HG03159 (cell line): ENCODE measurements around the gene SULT4A1.

Source experiments
- ATAC-seq: cut with Tn5 transposase; IDR thresholded peaks from one replicate; pipeline ENCODE4 v1.9.1; 2021; ENCODE audit warnings: mild to moderate bottlenecking, moderate library complexity; ENCODE audit not compliant: unreplicated experiment

SULT4A1 gene

DNA sequence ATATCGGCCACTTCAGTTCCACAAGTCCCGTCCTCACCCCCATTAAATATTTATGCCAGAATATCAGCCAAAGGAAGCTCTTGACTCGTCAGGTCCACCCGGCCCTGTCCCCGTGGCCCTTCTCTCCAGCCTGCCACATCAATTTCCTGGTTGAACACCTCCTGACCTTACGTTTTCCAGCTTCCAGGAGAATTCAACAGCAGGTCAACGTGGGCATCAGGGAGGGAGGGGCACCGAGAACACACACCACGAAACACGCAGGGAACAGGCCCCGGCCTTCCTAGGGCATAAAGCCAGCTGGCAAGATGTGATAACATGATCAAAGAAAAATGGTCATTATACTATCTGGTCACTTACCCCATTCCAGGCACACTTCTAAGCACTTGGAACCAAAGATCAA, 15.3 kb downstream of the SULT4A1 start:
- no peak for ATAC-seq

DNA sequence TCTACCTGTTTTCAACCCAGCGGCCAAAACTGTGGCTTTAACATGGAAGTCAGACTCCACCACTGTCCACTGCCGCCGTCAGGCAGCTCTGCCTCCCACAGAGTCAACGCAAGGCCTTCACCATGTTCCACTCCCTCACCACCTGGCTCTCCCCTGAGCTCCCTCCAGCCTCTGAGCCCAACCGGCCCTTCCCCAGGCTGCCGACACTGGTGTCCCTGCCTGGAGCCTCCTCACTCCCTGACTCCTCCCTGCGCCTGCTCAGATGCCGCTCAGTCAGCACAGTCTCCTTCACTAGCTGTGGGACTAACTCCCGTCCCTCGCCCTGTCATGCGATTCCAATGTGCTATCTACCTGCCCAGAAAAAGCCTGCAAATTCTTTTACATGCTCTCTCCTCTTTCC, 16.3 kb downstream of the SULT4A1 start:
- ATAC-seq = no peak

DNA sequence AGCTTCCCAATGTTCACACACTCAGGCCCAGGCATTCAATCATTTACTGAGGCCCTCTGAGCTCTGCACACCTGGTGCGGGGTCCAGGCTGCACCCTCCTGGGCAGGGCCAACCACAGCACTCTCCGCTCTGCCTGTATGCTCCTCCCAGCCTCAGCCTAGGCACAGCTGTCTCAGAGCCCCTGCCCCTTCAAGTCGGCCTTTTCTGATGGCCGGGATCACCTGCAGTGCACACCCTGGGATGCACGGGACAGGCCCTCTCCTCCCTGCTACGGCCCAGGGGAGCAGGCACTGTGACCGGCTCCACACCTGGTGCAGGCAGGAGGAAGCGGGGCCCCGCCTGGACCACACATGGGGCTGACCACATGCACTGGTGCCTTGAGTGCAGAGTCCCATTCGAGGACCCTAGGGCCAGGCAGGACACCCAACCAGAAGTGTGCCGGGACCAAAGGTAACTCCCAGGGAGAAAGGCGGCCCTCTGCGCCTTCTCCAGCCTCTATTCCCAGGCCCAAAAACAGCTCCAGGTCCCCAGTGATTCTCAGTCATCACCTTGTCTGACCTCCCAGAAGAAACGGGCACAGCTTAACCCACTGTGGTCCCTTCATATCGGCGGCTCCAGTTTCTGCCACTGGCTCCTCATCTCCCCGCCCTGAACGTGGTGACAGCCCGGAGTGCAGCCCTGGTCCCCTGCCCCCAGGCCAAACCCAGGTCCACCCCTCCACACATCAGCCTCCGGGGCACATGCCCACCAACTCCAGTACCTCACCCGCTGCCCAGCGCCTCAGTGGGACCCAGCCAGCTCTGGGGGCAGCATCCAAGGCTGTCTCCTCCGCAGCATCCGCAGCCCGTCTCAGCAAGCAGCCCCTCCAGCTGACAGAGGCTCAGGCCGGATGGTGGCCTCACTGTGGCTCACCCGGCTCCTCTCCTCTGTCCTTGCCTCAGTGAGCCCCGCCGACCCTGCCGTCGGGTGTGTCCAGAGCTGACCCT, 17.5 kb downstream of the SULT4A1 start:
- no peak for ATAC-seq

DNA sequence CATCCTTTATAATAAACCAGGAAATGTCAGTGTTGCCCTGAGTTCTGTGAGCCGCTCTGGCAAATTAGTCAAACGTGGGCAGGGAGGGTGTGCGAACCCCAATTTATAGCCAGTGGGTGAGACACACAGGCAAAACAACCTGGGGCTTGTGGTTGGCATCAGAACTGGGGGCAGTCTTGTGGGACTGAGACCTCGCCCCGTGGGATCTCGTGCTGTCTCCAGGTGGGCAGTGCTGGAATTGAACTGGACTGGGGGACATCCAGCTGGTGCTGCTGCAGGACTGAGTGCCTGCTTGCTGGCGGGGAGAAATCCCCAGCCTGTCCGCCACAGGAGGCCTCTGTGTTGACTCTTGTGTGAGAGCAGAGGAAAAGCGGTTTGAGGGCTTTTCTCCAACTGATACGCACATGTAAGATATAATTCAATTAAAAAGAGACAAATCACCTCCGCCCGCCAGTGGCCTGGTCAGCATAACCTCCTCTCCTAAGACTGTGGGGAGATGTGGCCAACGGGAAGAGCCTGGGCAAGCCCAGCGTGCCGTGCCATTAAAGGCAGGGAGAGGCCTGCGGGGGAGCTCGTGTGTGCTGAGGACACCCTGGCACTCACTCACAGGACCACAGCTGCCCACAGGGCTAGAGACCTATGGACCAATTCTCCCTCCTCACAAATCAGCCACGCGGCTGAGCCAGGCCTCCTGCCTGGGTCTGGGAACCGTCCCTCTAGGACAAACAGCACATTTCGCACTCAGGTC, 18.4 kb downstream of the SULT4A1 start:
- ATAC-seq = no peak

DNA sequence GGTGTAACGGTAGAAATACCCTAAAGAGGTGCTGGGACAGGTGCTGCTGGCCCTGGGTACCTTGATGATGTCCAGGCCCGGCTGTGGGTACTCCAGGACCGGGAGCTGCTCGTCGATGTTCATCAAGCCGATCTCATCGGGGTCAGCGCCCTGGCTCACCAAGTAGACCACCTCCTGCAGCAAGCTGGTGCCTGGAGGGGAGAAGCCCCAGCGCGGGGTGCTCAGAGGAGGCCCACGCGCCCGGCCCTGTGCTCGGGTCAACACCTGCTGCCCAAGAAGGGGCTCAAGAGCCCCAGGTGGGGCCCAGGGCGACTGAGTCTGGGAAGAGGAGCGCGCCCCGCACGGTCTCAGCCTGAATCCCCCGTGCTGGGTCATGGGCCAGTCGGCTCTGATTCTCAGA, 20.6 kb downstream of the SULT4A1 start:
- no peak for ATAC-seq

DNA sequence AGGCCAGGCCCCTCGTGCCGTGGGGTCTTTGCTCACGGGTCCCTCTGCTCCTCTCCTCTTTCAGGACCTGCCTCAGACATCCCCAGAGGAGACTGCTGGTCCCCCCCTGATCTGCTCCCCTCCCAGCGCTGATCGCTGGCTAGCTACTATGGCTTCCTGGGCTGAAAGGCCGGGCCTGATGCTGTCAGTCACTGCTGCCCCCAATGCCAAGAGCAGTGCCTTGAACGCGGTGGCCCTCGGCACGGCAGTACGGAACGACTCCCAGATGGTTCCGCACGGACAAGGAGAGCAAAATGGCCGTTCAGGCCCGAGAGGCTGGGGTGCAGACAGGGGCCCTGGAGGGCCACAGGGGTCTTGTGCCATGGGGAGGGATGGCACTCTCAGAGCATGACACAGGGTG, 21.5 kb downstream of the SULT4A1 start:
- no peak for ATAC-seq

DNA sequence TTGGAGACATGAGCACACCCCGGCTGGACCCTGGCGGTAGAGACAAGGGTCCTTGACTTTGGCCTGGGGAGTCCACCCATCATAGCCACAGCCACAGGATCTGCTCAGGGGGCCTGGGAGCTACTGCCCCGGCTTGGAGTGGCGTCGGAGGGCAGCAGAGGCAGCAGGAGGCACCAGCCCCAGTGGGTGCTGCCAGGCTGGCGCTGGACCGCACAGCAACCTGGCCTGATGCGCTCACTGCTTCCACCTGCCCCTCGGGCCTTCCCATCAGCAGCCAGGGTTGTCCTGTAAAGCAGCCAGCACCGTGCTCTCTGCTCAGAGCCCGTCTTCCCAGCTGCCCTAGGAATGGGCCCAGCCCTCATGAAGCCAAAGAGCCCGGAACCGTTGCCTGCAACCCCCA, 21.9 kb downstream of the SULT4A1 start:
- ATAC-seq = no peak

DNA sequence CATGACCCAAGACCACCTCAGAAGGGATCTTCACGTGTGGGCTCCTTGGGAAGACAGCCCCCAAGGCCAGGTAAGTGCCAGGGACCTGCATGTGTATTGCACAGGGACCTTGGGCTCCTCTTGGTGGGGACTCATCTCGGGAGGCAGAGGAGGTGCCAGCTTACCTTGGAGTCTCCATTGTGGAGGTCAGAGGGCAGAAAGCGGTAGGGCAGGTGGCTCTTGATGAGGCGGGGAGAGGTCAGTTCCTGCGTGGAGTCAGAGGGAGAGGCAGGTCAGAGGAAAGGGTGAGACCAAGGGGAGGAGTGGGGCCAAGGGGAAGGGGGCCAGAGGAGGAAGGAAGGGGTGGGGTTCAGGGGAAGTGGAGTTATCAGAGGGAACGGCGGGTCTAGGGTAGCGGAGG, 22.5 kb downstream of the SULT4A1 start:
- ATAC-seq = no peak

DNA sequence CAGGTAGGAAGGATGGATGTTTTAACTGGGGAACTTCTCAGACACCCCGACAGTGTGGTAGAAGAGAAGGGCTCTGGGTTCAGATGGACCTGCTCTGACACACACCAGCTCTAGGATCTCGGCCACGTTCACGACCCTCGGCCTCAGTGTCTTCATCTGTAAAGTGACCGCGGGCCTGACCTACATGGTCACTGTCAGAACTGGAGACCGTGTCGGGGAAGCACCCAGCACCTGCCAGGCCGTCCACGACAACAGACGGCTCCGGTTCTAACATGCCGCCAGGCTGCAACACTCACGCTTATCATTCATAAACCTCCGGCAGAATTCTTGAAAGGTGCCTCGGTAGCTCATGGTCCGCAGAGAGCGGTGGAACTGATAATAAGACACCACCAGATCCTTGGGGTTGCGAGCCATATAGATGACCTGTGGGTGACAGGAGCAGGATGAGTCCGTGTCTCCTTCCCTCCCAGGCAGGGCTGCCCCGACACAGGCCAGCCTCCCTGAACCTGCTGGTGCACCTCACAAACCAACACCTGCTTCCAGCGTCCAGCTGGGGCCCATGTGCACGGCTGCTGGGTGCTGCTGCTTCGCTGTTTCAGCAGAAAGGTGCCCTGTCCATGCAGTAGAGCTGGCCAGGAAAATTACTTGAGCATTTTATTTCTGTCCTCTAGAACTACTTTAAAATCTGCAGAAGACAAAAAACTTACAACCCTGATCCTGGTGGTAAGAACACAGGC, 23.6 kb downstream of the SULT4A1 start:
- no peak for ATAC-seq

DNA sequence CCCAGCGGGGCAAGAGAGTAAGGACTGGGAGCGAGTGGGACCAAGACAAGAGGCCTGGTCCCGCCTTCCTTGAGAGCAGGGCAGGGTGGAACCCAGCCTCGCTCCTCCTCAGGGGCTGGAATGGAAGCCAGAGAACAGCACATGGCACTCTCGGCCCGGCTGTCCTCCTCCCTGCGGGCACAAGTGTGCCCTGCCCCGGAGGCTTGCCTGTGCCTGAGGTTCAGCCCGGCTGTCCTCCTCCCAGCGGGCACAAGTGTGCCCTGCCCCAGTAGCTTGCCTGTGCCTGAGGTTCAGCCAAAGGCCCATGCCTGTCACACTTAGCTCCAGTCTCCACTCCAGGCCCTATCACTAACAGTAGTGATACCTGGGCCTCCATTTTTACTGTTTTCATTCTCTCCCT, 24.2 kb downstream of the SULT4A1 start:
- ATAC-seq = no peak

DNA sequence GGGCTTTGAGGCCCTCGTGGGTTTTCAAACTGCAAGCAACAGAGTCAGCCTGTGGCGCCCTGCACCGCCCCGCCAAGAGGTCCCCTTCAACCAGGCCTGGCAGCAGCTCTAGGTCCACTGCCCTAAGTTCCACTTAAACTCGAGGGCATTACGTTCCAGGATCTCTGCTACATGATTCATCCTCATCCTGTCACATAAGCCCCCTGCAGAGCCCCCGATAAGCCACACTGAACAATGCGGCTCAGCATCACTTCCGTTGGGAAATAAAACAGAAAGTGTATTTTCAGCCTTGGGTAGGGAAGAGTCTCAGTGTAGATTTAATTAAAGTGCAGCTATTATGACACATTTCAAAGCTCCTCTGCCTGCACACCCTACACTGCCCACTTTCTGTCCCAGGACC, 24.6 kb downstream of the SULT4A1 start:
- ATAC-seq = no peak

DNA sequence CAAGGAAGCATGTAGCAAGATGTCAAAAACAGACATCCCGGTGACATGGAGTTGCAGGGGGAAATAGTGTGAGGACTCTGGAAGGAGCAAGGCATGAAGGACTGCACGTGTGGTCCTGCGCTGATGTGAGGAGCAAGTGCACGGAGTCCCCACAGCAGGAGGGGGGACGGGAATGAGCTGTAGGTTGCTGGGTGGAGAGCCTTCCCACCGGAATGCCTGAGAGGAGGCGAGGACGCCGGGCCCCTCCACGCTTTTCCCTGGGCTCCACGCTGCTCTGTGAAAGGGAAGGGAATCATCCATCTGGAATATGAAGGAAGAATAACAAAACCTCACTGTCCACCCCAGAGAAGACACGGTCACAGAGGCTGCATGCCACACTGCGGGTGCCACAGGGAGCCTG, 26.6 kb downstream of the SULT4A1 start:
- ATAC-seq = no peak

DNA sequence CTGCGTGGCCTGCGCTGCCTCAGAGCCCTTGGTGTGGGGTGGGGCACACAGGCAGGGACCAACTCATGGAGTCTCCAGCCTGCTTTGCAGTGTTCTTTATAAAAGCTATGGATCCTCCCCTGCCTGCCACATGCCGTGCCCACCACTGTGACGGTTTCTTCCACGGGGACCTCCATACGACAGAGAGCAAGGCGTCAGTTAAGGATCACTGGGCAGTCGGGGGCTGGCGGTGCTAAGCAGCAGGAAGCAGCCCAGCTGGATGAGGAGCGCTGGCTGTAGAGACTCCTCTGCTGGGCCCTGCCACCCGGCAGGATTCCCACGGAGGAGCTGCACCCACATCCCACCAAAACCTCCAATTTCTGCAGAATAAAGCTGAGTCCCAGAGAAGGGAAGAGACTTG, 27.1 kb downstream of the SULT4A1 start:
- no peak for ATAC-seq

DNA sequence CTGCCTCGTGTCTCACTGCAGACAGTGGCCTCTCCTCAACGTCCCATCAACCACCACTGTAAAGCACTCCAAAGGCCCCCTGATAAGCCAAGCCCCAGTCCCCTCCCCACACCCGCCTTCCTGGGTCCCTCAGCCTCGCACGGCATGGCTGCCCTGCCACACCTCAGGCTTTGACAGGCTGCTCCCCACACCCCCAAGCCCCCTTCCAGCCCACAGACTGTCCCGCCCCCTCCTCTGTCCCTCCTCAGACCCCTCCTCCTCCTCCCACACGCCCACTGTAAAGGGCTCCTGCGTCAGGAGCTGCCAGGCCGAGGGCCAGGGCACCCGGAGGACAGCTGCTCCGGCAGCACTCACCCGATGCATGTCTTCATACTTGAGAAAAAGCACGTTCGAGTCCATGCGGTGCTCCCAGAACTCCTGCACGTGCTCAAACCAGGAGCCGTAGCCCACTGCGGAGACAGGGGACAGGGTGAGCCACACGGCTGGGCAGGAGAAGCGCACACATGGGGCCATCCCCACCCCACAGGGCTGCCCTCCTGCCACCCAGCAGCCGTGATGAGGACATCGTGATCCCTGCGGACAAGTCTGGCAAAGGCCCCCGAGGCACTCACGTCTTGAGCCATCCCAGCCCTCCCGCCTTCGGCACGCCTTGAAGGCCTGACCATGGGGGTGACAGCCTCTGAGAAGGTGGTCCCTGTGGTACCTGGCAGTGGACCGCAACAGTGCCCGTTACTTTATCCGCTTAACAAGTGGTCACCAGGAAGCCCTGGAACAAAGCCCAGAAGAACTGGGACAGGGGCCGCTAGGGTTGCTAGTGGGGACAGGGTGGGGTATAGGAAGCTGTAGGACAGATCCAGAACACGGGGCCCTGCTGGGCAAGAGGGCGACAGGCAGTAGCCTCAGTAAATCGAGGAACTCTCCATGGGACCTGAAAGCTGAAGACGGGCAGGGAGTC, 28.8 kb downstream of the SULT4A1 start:
- no peak for ATAC-seq

DNA sequence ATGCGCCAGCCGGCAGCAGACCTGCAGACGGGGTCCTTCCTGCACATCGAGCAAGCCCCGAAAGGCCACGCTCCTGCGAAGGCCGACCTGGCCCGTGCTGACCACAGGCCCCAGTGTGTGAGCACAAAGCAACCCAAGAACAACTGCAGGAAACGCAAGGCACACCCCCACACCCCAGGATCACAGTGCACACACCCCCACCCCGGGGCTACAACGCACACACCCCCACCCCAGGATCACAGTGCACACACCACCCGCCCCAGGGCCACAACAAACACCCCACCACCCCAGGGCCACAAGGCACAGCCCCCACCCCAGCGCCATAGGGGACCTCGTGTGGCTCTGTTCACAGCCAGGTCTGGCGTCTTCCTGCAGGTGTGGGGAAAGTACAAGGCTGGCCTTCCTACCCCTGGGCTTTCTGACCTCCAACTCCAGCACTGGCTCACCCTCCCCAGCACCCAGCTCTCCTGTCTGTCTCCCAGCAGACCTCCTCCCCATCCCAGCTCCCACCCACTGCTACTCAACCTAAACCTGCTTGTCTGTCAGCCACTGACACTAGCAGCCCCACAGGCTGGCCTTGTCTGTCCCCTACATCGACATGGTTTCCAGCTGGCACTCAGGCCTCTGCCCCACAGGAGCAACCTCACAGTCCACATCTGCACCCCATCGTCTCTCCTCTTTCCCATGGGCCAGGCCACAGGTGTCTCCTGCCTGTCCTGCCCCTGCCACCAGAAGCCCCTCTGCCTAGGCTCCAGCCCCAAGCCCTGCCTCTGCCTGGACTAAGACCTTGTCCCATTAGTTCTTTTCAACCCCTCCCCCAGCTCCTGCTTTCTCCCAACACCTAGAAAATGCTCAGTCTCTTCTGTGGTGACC, 29.7 kb downstream of the SULT4A1 start:
- no peak for ATAC-seq

DNA sequence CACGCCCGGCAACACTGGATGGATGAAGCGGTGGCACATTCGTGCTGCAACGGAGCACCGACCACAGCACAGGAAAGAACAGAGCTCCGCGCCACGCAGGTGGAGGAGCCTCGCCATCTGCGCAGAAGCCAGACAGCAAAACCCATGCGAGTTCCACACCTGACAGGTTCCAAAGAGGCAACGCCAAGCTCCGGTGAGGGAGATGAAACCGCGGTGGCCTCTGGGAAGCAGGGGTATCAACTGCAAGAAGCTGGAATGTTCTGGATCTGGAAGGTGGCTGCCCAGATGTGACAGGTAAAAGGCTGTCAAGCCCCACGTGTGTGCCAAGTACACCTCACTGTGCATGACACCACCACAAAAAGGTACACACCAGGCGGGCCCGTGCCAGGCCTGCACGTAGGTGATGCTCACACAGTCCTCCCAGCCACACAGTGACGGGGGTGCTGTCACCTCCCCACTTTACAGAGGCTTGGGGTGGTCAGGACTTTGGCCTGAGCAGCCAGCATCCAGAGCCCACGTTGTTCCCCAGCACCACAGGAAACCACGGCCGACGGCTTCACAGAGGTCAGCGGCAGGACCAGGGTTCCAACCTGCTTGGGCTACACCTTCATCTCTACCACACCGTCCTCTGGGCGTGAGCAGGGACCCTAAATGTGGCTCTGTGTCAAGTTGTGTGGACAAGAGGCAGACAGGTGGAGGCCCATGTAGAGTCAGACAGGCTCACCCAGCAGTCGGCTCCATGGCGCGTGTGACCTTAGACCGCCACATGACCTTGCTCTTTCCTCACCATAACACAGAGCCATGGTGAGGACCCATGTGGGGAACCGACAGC, 30.5 kb downstream of the SULT4A1 start:
- no peak for ATAC-seq

DNA sequence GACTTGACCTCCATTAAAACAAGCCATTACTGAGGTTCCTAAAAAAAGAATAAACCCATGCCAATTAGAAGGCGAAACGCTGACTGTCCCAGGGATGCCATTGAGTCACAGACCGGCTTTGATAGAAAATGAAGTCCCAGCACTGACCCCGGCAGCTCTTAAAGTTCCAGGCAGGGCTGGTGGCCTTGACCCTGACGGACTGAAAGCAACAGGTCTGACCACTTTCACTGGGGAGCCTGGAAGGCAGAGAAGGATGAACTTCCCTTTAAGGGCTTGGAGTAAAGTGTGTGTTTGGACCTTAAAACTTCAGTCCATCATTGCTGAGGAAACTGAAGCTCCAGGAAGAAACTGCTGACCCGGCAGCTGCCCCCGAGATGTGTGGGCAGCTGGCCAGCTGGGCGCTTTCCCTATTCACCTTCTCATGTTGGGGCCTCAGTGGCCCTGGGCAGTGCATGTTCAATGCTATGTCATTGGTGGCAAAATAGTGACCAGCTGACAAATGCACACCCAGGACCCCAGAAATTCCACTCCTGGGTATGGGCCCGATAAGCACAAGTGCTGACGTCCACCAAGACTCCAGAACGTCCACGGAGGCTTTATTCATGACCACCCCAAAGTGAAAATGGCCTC, 31.3 kb downstream of the SULT4A1 start:
- no peak for ATAC-seq
